A673 (cell line): Measurements from ENCODE around the gene LPCAT2. TPM values are rescaled to one million over a fixed set of nuclear protein-coding genes. Genes with fewer than 3 reads are reported as not detected.

Experiments
- BruUV-seq: library from RNA; stranded (reverse); fragments of 400-500 nt; replicated peaks from 2 replicates; lab custom pipeline; 2021; lab: Mats Ljungman, UMichigan
- CTCF ChIA-PET: fragments of 300-600 bp; sonication (Branson Sonifier 250); formaldehyde crosslinking; loops from one replicate; lab custom pipeline; 2022; ENCODE audit warnings: antibody characterized with exemption; lab: Charles Lee
- POLR2A ChIA-PET: fragments of 300-600 bp; sonication (Branson Sonifier 250); formaldehyde crosslinking; loops from one replicate; lab custom pipeline; 2022; ENCODE audit warnings: antibody characterized with exemption; ENCODE audit not compliant: low non-redundant PET; lab: Charles Lee
- DNase-seq: peaks from one replicate; pipeline ENCODE4 v3.0.0-alpha.2; 2015; ENCODE audit warnings: low spot score
- H3K27ac ChIP-seq: fragments of 200-600 bp; sonication (generic); 2 replicates; pipeline ENCODE4 v1.5.1; 2016; ENCODE audit warnings: mixed run types, low read depth, mild to moderate bottlenecking, mixed read lengths, antibody characterized with exemption, low read length; ENCODE audit not compliant: poor library complexity, severe bottlenecking
- H3K27me3 ChIP-seq: fragments of 200-600 bp; sonication (generic); replicated peaks from 2 replicates; pipeline ENCODE4 v1.6.1; 2017; ENCODE audit warnings: mixed run types, low read depth, mild to moderate bottlenecking, mixed read lengths, antibody characterized with exemption, low read length; ENCODE audit not compliant: insufficient read depth, poor library complexity
- H3K36me3 ChIP-seq: fragments of 200-600 bp; sonication (generic); 2 replicates; pipeline ENCODE4 v1.6.1; 2016; ENCODE audit warnings: mixed run types, mild to moderate bottlenecking, mixed read lengths, antibody characterized with exemption, low read length; ENCODE audit not compliant: insufficient read depth, poor library complexity, severe bottlenecking
- H3K4me1 ChIP-seq: fragments of 200-600 bp; sonication (generic); 2 replicates; pipeline ENCODE4 v1.6.1; 2017; ENCODE audit warnings: mixed run types, mild to moderate bottlenecking, mixed read lengths, antibody characterized with exemption, low read length; ENCODE audit not compliant: insufficient read depth, poor library complexity, severe bottlenecking
- H3K4me3 ChIP-seq: fragments of 200-600 bp; sonication (generic); 2 replicates; pipeline ENCODE4 v1.5.1; 2016; ENCODE audit warnings: low read depth, mixed run types, mild to moderate bottlenecking, mixed read lengths, low read length; ENCODE audit not compliant: poor library complexity, severe bottlenecking
- H3K9me3 ChIP-seq: fragments of 200-600 bp; sonication (generic); 2 replicates; pipeline ENCODE4 v1.6.1; 2016; ENCODE audit warnings: mixed run types, low read depth, mild to moderate bottlenecking, mixed read lengths, antibody characterized with exemption, low read length; ENCODE audit not compliant: poor library complexity, severe bottlenecking
- EZH2 ChIP-seq: fragments of 200-600 bp; sonication (generic); IDR thresholded peaks from 2 replicates; pipeline ENCODE4 v1.6.1; 2017; ENCODE audit warnings: borderline replicate concordance, low read depth, mild to moderate bottlenecking, mixed read lengths, antibody characterized with exemption, low read length; ENCODE audit not compliant: poor library complexity, severe bottlenecking
- intact Hi-C: fragments of 100-400 bp; cut with micrococcal nuclease; formaldehyde crosslinking; loops from one replicate; pipeline ENCODE4 v1.10.0; 2022; ENCODE audit not compliant: unreplicated experiment
- total RNA-seq: library from RNA; stranded (reverse); gene quantifications from 2 replicates; pipeline ENCODE4 v1.2.3, GENCODE V29; 2021
- TF ChIP-seq, protein P1 (sequence below): fragments of 300-800, 200-600 bp; sonication (generic); conservative IDR thresholded peaks from 2 replicates; pipeline ENCODE4 v1.5.1; 2017; ENCODE audit warnings: low read depth, mild to moderate bottlenecking, antibody characterized with exemption, low read length, moderate library complexity, mixed read lengths

Gene LPCAT2
- total RNA-seq, 1 experiment from 2014 or later, result 8.2 TPM

DNA sequence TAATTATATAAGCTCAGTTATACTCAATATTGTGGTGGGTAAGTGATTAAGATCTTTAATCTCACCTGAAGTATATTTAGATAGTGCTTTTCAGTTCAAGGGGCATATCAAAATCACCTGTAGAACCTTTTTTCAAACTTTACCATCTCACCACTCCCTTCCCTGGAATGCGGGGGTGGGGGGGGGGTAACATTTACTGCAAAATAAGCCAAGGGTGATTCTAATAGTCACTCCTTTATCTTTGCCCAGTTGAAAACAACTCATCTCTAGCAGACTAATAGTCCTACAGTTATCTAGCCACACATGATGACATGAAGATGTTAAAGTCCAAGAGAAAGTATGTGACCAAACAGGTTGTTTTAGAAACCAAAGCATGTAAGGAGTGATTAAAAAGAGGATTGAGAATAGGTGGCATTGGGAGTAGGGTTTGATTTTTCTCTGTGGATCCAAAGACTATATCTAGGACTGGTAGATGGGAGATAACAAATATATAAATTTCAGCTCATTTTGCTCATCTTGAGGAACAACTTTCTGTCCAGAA lies 21.5 kb downstream of the LPCAT2 start:
- TF ChIP-seq, protein P1, sequence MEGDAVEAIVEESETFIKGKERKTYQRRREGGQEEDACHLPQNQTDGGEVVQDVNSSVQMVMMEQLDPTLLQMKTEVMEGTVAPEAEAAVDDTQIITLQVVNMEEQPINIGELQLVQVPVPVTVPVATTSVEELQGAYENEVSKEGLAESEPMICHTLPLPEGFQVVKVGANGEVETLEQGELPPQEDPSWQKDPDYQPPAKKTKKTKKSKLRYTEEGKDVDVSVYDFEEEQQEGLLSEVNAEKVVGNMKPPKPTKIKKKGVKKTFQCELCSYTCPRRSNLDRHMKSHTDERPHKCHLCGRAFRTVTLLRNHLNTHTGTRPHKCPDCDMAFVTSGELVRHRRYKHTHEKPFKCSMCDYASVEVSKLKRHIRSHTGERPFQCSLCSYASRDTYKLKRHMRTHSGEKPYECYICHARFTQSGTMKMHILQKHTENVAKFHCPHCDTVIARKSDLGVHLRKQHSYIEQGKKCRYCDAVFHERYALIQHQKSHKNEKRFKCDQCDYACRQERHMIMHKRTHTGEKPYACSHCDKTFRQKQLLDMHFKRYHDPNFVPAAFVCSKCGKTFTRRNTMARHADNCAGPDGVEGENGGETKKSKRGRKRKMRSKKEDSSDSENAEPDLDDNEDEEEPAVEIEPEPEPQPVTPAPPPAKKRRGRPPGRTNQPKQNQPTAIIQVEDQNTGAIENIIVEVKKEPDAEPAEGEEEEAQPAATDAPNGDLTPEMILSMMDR, result no peak
- TF ChIP-seq EZH2, result no peak
- DNase-seq, result no peak
- CTCF ChIA-PET, result no interaction called here
- Histone ChIP-seq H3K36me3 (no peaks in the 10 kb centered on the region), H3K9me3 (no peaks in the 10 kb centered on the region), H3K27ac (no peak overlapping the region), H3K27me3 (no peaks in the 10 kb centered on the region), H3K4me3 (no peak overlapping the region), H3K4me1 (no peaks in the 10 kb centered on the region)
- intact Hi-C loops, result no loop called here
- POLR2A ChIA-PET, result no interaction called here
- no TSS peak for BruUV-seq

- Histone ChIP-seq H3K27ac (no peak overlapping the region), H3K4me1 (no peaks in the 10 kb centered on the region), H3K4me3 (no peak overlapping the region), H3K36me3 (no peaks in the 10 kb centered on the region), H3K9me3 (no peaks in the 10 kb centered on the region), H3K27me3 (no peaks in the 10 kb centered on the region)
- no TSS peak for BruUV-seq
- DNase-seq, result no peak
- CTCF ChIA-PET, result no interaction called here
- intact Hi-C loops, result no loop called here
- POLR2A ChIA-PET, result no interaction called here
- TF ChIP-seq EZH2, result no peak
- TF ChIP-seq, protein P1, result no peak
These were observed 23.4 kb downstream of the LPCAT2 start for GRCh38 chr16:55532227-55532626.

DNA sequence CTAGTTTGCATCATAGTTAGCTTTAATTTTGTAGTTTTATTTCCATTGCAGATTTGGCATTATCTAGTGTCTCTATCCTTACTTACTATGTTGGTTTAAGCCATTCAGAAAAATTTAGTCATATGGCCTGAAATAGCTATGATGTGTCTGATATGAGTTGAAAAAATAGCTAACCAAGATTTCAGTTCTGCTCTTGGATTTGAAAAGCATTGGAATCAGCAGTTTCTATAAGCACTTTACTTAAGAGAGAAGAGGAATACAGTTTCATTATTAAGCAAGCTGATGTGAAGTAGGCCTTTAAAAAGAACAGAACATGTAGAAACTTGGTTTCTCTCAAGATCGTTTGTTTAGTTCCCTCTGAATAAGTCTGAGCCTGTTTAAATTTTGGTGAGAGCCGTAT lies 25.9 kb downstream of the LPCAT2 start:
- no TSS peak for BruUV-seq
- H3K4me1 ChIP-seq, result no peaks in the 10 kb centered on the region
- DNase-seq, result no peak
- H3K27me3 ChIP-seq, result no peaks in the 10 kb centered on the region
- no peaks in the 10 kb centered on the region for H3K9me3 ChIP-seq
- H3K36me3 ChIP-seq, result no peaks in the 10 kb centered on the region
- no peak overlapping the region for H3K27ac ChIP-seq
- no peak for TF ChIP-seq EZH2
- TF ChIP-seq, protein P1, result no peak
- ChIA-PET CTCF (interaction anchor here (0.6 kb wide), 1 partner anchor 90 kb away, joined by 3 read pairs; no protein-coding TSS in a partner anchor), POLR2A (no interaction called here)
- intact Hi-C loops, result no loop called here
- no peak overlapping the region for H3K4me3 ChIP-seq
